Measurements from ENCODE around the gene A4GNT. TPM values are rescaled to one million over a fixed set of nuclear protein-coding genes. Genes with fewer than 3 reads are reported as not detected.

Gene A4GNT
- not detected in 2 replicates for total RNA-seq

DNA sequence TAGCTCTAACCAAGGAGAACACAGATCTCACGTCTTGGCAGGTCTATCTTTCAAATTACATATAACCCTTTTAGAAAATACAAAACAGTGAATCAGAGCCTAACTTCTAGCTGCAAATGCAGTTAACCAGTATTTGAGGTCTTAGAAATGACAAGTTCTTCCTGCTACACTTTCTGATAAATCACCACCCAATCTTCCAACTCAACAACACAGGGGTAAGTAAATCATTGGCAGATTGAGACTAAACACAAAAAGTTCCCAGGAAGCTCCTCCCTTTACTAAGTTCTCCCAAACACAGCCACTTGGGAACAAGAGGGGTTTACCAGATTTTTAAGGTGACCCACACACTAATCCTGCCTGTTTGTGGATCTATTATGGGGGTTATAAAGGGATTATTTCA, at the start of gene A4GNT:
TSS of gene A4GNT (minus strand) at position 152 of the 400 bp plus-strand sequence. CDS start 1,134 bp downstream, outside the sequence.

DNA sequence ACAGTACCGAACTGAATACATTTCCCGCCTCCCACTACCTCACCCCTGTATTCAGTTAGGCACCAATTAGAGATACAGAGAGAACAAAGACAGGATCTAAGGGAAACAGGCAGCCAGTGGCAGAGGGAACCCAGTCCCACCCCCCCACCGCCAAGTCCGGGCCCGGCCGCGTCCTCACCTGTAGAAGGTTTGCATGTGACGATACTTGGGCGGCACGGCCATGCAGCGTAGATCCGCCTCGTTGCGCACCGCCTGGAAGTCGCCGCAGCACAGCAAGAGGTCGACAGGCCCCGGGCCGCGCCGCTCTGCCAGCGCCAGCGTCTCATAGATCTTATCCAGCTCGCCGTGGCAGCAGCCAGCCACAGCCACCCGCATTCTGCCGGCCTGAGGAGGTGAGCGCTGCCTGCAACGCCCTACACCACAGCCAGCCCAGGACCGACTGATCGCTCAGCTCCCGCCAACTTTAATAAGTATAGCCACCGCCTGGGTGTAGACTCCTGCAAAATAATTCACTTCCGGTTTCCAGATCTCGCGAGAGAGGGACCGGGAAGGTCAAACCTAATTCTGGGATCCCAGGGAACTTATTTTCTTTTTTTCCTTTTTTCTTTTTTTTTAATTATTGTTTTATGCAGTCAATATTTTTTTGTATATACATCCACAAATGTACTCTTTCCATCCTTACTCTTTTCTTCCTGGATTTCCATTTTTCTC, 42.4 kb upstream of the A4GNT start, which contains the start of gene DBR1:
TSS of gene DBR1 (minus strand) at position 501 of the 711 bp plus-strand sequence. CDS start at position 375, 126 bp downstream.

DNA sequence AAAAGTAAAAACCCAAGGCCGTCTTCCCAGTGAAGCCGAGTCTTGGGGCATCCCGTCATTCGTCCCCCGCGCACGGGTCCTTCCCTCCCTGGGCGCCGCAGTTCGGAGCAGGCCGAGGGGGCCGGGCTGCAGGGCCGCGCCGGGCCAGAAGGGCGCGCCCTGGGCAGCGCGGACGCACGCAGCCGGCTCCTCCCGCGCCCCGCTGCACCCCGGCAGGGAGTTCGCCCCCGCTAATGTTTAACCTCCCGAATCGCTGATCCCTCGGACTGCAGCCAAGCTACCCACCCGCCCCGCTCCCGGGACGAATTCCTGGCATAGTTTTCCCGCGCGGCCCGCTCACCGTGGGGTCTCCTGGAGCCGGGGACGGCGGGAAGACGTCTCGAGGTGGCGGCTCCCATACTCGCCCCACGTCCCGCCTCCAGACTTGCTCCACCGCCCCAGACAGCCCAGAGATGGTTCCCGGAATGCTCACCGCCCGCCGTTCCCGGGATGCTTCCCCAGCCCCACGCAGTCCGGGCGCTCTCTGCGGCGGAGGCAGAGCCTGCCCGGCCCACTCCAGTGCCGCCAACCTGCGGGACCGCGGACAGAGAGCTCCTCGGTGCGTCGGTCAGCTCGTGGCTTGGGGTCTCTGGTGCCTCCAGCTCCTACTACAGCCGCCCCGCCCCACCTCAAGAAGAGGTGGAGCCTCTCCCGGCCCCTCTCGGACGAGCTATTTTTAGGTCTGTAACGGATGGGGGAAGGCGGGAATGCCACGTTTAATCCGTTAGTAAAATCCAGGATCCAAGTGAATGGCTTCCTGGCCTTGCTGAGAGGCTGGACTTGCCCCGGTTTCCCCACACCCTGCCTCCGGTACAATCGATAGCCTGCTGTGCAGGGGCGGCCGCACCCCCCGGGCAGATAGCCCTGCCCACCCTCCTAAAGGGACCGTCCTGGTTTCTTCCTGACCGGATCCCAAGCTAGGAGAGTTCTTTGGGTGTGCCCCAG, 16.9 kb downstream of the A4GNT start, which contains the start of gene DZIP1L:
TSS of gene DZIP1L (minus strand) at position 621 of the 984 bp plus-strand sequence. CDS start 11,637 bp downstream, outside the sequence.

Other genes with a start within 250 kb of the A4GNT start
- not detected in 2 replicates for gene CLDN18, start 122.2 kb downstream of the A4GNT start, total RNA-seq
- gene DZIP1L, start 16.8 kb downstream of the A4GNT start, total RNA-seq: 27.7 and 38.9 TPM in 2 replicates
- gene DBR1, start 42.5 kb upstream of the A4GNT start, total RNA-seq: 10.6 and 12.8 TPM in 2 replicates
- 110 and 115 TPM in 2 replicates for gene ARMC8, start 54.9 kb upstream of the A4GNT start, total RNA-seq
- gene NME9, start 197.5 kb upstream of the A4GNT start, total RNA-seq: under 0.01 TPM in 1 of 2 replicates, not detected in the other
- 27.9 and 30.2 TPM in 2 replicates for gene MRAS, start 216.2 kb upstream of the A4GNT start, total RNA-seq